GM10266 (cell line): ENCODE measurements around the gene AFP.

Experiments used
- DNase-seq: peaks from one replicate; pipeline ENCODE4 v3.0.0; 2012; ENCODE audit errors: extremely low spot score
- TF ChIP-seq, protein P1 (sequence below): IDR thresholded peaks from 2 replicates; pipeline ENCODE4 v1.5.1; 2012; ENCODE audit warnings: mild to moderate bottlenecking, low read depth; ENCODE audit not compliant: control insufficient read depth, insufficient read depth; ENCODE audit errors: missing control alignments

AFP gene

DNA sequence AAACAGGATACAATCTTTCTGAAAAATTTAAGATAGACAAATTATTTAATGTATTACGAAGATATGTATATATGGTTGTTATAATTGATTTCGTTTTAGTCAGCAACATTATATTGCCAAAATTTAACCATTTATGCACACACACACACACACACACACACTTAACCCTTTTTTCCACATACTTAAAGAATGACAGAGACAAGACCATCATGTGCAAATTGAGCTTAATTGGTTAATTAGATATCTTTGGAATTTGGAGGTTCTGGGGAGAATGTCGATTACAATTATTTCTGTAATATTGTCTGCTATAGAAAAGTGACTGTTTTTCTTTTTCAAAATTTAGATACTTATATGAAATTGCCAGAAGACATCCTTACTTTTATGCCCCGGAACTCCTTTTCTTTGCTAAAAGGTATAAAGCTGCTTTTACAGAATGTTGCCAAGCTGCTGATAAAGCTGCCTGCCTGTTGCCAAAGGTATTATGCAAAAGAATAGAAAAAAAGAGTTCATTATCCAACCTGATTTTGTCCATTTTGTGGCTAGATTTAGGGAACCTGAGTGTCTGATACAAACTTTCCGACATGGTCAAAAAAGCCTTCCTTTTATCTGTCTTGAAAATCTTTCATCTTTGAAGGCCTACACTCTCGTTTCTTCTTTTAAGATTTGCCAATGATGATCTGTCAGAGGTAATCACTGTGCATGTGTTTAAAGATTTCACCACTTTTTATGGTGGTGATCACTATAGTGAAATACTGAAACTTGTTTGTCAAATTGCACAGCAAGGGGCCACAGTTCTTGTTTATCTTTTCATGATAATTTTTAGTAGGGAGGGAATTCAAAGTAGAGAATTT is 26.8 kb upstream of the AFP start:
- no peak for DNase-seq
- TF ChIP-seq, protein P1, sequence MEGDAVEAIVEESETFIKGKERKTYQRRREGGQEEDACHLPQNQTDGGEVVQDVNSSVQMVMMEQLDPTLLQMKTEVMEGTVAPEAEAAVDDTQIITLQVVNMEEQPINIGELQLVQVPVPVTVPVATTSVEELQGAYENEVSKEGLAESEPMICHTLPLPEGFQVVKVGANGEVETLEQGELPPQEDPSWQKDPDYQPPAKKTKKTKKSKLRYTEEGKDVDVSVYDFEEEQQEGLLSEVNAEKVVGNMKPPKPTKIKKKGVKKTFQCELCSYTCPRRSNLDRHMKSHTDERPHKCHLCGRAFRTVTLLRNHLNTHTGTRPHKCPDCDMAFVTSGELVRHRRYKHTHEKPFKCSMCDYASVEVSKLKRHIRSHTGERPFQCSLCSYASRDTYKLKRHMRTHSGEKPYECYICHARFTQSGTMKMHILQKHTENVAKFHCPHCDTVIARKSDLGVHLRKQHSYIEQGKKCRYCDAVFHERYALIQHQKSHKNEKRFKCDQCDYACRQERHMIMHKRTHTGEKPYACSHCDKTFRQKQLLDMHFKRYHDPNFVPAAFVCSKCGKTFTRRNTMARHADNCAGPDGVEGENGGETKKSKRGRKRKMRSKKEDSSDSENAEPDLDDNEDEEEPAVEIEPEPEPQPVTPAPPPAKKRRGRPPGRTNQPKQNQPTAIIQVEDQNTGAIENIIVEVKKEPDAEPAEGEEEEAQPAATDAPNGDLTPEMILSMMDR: no peak

DNA sequence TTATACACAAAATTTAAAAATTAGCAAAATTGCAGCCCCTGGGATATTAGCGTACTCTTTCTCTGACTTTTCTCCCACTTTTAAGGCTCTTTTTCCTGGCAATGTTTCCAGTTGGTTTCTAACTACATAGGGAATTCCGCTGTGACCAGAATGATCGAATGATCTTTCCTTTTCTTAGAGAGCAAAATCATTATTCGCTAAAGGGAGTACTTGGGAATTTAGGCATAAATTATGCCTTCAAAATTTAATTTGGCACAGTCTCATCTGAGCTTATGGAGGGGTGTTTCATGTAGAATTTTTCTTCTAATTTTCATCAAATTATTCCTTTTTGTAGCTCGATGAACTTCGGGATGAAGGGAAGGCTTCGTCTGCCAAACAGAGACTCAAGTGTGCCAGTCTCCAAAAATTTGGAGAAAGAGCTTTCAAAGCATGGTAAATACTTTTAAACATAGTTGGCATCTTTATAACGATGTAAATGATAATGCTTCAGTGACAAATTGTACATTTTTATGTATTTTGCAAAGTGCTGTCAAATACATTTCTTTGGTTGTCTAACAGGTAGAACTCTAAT is 26.0 kb upstream of the AFP start:
- no peak for DNase-seq

DNA sequence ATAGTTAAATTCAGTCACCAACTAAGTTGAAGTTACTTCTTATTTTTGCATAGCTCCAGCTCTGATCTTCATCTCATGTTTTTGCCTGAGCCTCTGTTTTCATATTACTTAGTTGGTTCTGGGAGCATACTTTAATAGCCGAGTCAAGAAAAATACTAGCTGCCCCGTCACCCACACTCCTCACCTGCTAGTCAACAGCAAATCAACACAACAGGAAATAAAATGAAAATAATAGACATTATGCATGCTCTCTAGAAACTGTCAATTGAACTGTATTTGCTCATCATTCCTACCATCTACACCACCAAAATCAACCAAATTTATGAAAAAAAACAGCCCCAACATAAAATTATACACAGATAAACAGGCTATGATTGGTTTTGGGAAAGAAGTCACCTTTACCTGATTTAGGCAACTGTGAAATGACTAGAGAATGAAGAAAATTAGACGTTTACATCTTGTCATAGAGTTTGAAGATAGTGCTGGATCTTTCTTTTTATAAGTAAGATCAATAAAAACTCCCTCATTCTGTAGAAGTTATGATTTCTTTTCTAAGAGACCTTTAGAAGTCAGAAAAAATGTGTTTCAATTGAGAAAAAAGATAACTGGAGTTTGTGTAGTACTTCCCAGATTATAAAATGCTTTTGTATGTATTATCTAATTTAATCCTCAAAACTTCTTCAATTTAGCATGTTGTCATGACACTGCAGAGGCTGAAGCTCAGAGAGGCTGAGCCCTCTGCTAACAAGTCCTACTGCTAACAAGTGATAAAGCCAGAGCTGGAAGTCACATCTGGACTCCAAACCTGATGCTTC is 24.9 kb upstream of the AFP start:
- TF ChIP-seq, protein P1: no peak
- DNase-seq: no peak

More for the DNA sequence above, 26.0 kb upstream of the AFP start:
- TF ChIP-seq, protein P1: no peak

DNA sequence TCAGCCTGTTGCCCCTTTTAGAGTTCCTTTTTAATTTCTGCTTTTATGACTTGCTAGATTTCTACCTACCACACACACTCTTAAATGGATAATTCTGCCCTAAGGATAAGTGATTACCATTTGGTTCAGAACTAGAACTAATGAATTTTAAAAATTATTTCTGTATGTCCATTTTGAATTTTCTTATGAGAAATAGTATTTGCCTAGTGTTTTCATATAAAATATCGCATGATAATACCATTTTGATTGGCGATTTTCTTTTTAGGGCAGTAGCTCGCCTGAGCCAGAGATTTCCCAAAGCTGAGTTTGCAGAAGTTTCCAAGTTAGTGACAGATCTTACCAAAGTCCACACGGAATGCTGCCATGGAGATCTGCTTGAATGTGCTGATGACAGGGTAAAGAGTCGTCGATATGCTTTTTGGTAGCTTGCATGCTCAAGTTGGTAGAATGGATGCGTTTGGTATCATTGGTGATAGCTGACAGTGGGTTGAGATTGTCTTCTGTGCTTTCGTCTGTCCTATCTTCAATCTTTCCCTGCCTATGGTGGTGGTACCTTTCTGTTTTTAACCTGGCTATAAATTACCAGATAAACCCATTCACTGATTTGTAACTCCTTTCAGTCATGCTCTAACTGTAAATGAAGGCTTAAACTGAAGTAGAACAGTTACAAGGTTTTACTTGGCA is 24.1 kb upstream of the AFP start:
- DNase-seq: no peak
- TF ChIP-seq, protein P1: no peak

DNA sequence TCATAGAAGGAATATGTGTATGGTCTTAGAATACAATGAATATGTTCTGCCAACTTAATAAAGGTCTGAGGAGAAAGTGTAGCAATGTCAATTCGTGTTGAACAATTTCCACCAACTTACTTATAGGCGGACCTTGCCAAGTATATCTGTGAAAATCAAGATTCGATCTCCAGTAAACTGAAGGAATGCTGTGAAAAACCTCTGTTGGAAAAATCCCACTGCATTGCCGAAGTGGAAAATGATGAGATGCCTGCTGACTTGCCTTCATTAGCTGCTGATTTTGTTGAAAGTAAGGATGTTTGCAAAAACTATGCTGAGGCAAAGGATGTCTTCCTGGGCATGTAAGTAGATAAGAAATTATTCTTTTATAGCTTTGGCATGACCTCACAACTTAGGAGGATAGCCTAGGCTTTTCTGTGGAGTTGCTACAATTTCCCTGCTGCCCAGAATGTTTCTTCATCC is 22.7 kb upstream of the AFP start:
- TF ChIP-seq, protein P1: no peak
- no peak for DNase-seq

DNA sequence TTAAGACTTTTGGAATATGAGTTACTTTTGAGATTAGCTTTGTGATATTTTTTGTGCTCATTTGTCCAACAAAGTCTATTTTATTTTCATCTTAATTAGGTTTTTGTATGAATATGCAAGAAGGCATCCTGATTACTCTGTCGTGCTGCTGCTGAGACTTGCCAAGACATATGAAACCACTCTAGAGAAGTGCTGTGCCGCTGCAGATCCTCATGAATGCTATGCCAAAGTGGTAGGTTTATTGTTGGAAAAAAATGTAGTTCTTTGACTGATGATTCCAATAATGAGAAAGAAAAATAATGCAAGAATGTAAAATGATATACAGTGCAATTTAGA is 21.1 kb upstream of the AFP start:
- no peak for DNase-seq
- TF ChIP-seq, protein P1: no peak
